HG03558 (cell line): ENCODE results near the gene HPN.
"Not testable (repeated sequence)": the region's sequence is repeated elsewhere in the genome, so short reads cannot be mapped to it uniquely, and the experiment has no call there.

Source experiments
- ATAC-seq: cut with Tn5 transposase; IDR thresholded peaks from one replicate; pipeline ENCODE4 v1.9.1; 2021; ENCODE audit warnings: moderate number of reproducible peaks; ENCODE audit not compliant: unreplicated experiment; ENCODE audit errors: extremely low read depth

HPN gene

GRCh38 chr19:35098413-35099049 lies 57.0 kb downstream of the HPN start:
- no peak for ATAC-seq

GRCh38 chr19:35099155-35099896 lies 57.8 kb downstream of the HPN start:
- ATAC-seq = no peak

- no peak for ATAC-seq
Measured at GRCh38 chr19:35099897-35100275, 58.4 kb downstream of the HPN start.

DNA sequence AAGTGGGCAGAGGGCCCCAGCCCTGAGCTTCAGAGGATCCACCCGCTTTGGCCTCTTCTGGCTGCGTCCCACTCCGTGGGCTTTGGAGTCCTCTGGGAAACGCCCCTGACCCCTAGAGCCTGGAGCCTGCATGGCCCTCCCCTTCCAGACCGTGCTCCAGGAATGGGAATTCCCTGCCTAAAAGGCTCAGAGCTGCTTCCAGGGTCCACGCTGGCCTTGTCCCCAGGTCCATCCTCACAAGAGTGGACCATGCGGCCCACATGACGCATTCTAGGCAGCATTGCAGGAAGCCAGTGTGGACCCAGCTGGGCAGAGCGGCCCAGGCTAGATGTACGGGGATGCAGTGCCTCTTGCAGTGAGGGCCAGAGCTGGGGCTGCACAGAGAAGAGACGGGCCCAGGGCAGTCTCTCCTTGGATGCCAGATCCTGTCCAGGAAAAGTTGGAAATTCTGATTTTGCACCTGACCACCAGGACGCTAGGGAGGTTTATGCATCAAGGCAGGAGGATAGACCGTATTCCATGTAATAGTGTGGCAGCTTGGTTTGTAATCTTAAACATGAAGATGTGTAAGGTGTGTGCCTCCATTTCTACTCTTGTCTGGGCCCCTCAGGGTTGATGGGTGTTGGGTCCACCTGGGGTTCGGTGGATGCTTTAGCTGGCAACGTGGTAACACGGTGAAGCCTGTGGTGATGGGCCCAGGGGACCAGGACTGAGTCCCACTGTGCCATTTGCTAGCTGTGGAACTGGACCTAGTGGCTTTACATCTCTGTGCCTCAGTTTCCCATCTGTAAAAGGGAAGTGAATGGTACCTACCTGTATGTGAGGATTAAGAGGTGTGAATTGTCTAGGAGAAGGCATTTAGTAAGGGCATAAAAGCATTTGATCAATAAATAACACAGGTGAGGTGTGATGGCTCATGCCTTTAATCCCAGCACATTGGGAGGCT lies 59.3 kb downstream of the HPN start:
- ATAC-seq = no peak

- ATAC-seq = not testable (repeated sequence)
Measured at GRCh38 chr19:35101949-35102348, 60.4 kb downstream of the HPN start.

DNA sequence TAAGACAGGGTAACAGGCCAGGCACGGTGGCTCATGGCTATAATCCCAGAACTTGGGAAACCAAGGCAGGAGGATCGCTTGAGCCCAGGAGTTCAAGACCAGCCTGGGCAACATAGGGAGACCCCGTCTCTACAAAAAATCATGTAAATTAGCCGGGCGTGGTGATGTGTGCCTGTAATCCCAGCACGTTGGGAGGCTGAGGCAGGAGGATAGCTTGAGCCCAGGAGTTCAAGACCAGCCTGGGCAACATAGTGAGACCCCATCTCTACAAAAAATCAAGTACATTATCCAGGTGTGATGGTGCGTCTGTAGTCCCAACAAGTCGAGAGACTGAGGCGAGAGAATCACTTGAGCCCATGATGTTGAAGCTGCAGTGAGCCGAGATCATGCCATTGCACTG lies 62.1 kb downstream of the HPN start:
- not testable (repeated sequence) for ATAC-seq

GRCh38 chr19:35104361-35104760 lies 62.8 kb downstream of the HPN start:
- no peak for ATAC-seq

DNA sequence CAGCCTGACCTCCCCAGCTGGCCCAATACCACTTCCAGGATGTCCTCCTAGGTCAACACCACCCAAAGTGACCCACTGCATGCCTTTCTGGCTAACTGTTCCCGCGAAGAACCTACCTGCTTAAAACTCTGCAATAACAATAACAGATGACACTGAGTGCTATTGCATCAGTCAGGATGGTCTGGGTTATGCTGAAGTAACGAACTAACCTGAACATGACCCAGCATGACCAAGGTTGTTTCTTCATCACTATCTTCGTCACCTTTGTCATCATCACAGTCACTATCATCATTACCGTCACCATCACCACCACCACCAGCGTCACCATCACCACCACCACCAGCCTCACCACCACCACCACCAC lies 63.5 kb downstream of the HPN start:
- no peak for ATAC-seq

DNA sequence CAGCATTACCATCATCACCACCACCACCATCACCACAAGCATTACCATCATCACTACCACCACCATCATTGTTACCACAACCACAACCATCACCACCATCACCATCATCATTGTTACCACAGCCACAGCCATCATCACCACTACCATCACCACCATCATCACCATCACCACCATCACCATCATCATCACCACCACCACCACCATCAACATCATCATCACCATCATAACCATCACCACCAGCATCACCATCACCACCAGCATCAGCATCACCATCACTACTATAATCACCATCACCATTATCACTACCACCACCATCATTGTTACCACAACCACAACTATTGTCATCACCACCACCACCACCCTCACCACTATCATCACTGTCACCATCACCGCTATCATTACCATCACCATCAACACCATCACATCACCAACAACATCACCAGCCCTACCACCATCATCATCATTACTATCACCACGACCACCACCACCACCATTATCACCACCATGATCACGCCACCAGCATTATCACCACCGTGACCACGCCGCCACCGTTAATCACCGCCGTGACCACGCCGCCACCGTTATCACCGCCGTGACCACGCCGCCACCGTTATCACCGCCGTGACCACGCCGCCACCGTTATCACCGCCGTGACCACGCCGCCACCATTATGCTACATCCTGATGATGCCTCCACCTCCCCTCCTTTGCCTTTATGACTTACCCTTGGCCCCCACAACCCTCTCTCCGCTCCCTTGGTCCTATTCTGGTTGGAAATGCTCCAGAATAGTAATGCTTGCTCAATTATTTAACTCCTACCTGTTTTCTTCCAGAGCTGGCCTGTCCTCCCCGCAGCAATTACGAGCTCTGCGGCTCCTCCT lies 64.1 kb downstream of the HPN start:
- no peak for ATAC-seq

DNA sequence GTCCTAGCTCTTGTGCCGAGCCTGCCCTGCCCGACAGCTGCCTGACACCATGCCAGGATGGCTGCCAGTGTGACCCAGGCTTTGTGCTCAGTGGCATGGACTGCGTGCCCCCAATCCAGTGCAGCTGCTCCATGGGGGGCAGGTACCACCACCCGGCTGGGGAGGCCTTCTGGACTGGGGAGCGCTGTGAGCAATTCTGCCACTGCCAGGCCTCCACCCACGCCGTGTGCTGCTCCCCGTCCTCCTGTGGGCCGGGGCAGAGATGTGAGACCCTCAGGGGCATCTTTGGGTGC lies 64.7 kb downstream of the HPN start:
- ATAC-seq = no peak

- ATAC-seq = no peak
Measured at GRCh38 chr19:35106898-35107541, 65.5 kb downstream of the HPN start.

GRCh38 chr19:35107545-35107944 lies 66.0 kb downstream of the HPN start:
- no peak for ATAC-seq

DNA sequence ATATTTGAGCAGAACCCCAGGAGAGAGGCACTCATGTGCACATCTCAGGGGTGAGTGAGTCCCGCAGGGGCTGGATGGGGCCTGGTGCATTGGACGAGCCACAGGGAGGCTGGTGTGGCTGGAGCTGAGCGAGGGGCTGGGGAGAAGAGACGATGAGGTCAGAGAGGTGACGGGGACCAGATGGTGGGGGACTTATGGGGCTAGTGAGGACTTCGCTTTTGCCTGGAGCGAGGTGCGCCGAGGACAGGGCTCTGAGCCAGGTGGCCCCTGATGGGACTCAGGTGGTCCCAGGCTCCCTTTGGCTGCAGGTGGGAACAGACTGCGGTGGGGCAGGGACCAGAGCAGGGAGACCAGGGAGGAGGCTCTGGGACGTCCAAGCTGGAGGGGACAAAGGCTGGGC lies 67.2 kb downstream of the HPN start:
- ATAC-seq = no peak

DNA sequence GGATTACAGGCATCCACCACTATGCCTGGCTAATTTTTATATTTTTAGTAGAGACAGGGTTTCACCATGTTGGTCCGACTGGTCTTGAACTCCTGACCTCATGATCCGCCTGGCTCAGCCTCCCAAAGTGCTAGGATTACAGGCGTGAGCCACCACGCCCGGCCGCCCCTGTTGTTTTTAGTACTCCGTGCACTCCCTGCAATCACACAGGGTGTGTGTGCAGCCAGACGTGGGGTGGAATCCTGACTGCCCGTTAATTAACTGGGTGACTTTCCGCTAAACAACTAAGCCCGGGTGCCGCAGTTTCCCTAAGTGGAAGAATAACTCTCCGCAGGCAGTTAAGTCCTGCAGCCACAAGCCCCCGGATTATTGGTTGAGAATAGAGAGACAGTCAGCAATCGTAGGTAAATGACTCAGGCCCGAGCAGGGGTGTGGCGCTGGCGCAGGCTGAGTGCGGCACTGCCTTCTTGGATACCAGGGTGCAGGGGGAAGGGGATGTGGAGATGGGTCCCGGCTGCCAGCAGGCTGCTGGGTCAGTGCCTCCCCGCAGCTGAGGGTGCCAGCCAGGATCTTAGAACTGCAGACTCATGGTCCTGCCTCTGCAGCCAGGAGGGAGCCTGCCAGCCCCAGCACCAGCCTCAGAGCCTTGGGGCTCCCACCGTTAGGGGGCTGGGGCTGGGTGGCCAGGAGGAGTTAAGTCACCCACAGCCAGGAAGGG lies 68.0 kb downstream of the HPN start:
- no peak for ATAC-seq

DNA sequence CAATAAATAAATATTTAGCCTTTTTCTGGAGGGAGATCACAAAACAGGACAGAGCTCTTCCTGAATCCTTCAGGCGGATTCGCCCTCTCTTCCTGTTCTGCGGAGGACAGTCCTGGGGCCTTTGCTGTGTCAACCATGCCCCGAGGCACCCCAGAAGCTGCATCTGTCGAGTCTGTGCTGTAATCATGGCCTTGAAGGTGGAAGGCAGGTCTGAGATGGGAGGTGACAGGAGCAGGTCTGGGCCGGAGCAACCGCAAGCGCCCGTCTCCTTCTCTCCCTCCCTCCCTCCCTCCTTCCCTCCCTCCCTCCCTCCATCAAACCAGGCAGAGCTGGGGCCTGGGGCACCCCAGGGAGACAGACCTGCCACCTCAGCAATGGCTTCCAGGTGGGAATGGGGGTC lies 69.5 kb downstream of the HPN start:
- ATAC-seq = no peak

GRCh38 chr19:35112995-35113688 lies 71.6 kb downstream of the HPN start:
- no peak for ATAC-seq

- ATAC-seq = no peak
Measured at GRCh38 chr19:35114353-35115176, 73.0 kb downstream of the HPN start.
